Endothelial cell (in vitro differentiated cells): ENCODE measurements around the gene BANF2. TPM values are rescaled to one million over a fixed set of nuclear protein-coding genes. Genes with fewer than 3 reads are reported as not detected.
A peak's percentile ranks its signal among the peaks of the same experiment; 100 is the strongest.

Source experiments
- DNase-seq: peaks from one replicate; pipeline ENCODE4 v3.0.0; 2021; ENCODE audit warnings: low spot score
- H3K27ac Mint-ChIP-seq: one replicate; pipeline ENCODE4 v1.8.0; 2021; ENCODE audit warnings: mixed read lengths, inconsistent platforms; ENCODE audit not compliant: unreplicated experiment
- H3K27me3 Mint-ChIP-seq: one replicate; pipeline ENCODE4 v1.8.0; 2021; ENCODE audit warnings: mild to moderate bottlenecking, moderate library complexity, mixed read lengths, inconsistent platforms; ENCODE audit not compliant: unreplicated experiment
- H3K36me3 Mint-ChIP-seq: one replicate; pipeline ENCODE4 v1.8.0; 2021; ENCODE audit warnings: mild to moderate bottlenecking, low read depth, mixed read lengths, inconsistent platforms; ENCODE audit not compliant: unreplicated experiment
- H3K4me1 Mint-ChIP-seq: one replicate; pipeline ENCODE4 v1.8.0; 2021; ENCODE audit warnings: mild to moderate bottlenecking, mixed read lengths, inconsistent platforms; ENCODE audit not compliant: unreplicated experiment
- H3K4me3 Mint-ChIP-seq: one replicate; pipeline ENCODE4 v1.8.0; 2021; ENCODE audit warnings: mild to moderate bottlenecking, mixed read lengths, inconsistent platforms; ENCODE audit not compliant: unreplicated experiment
- H3K9me3 Mint-ChIP-seq: one replicate; pipeline ENCODE4 v1.8.0; 2021; ENCODE audit warnings: mixed read lengths, inconsistent platforms; ENCODE audit not compliant: unreplicated experiment
- CTCF ChIP-seq: fragments of 200-600 bp; sonication (generic); IDR thresholded peaks from one replicate; pipeline ENCODE4 v1.5.0; 2021; ENCODE audit warnings: antibody characterized with exemption; ENCODE audit not compliant: unreplicated experiment
- total RNA-seq: library from RNA; stranded (reverse); fragmentation: NEBNext Ultra II Directional; extraction: Animal tissue kit (Norgen Biotek cat#: 25700); gene quantifications from one replicate; pipeline ENCODE4 v1.2.1, GENCODE V29; 2021; ENCODE audit not compliant: unreplicated experiment

The BANF2 gene
- total RNA-seq, 1 donor from 2014 or later = not detected

DNA sequence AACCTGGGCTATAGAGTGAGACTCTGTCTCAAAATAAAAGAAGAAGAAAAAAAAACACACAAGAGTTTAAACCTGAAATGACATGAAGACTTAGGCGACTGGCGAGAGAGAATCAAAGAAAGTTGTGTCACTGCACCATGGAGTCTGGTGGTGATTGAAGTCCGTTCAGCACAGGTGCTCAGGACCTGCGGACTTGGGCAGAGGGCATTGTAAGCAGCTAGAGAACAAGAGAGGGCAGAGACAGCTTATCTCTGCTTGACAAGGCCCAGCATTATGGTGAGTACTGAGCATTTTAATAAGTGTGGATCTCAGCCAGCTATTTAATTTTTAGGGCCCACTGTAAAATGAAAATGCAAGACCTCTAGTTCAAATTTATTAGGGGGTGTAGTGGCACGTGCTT lies 31.5 kb downstream of the BANF2 start:
- H3K27me3 Mint-ChIP-seq = peaks cover 4% of the 10 kb centered on the region
- no peak for DNase-seq
- no peak overlapping the region for H3K27ac Mint-ChIP-seq

DNA sequence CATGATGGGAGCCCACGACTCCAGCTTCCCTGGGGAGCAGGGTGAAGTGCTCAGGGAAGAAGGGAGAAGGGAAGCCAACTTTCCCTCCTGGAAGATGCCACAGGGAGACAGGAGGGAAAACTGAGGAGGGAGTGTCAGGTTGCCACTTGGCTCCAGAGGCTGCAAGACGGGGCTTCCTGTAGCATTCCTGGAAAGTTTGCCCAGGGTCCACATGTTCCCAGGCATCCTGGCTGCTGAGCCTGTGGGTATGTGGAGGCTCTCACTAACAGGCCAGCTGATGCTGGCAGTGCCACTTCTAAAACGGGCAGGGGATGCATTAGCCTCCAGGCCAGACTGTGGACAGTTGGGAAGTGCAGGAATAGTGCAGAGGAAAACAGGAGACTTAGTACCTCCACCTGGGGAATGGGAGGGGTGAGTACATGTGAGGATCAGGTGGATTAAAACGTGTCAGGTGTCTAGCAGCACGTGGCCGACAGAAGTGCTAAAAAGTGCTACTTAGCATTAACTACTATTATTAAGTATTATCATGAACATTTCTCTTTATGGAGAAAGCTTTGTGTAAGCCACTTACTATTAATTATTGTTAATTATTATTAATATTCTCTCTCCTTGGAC lies 33.2 kb downstream of the BANF2 start:
- peaks cover 4% of the 10 kb centered on the region for H3K36me3 Mint-ChIP-seq
- TF ChIP-seq CTCF = no peak
- no peak for DNase-seq
- peaks cover 6% of the 10 kb centered on the region for H3K27me3 Mint-ChIP-seq
- H3K27ac Mint-ChIP-seq = no peak overlapping the region
- no peaks in the 10 kb centered on the region for H3K9me3 Mint-ChIP-seq
- peaks cover 8% of the 10 kb centered on the region for H3K4me1 Mint-ChIP-seq
- no peak overlapping the region for H3K4me3 Mint-ChIP-seq

More for the DNA sequence above, 31.5 kb downstream of the BANF2 start:
- no peaks in the 10 kb centered on the region for H3K9me3 Mint-ChIP-seq
- H3K4me1 Mint-ChIP-seq = peaks cover 8% of the 10 kb centered on the region
- H3K36me3 Mint-ChIP-seq = peaks cover under 1% of the 10 kb centered on the region
- no peak for TF ChIP-seq CTCF
- no peak overlapping the region for H3K4me3 Mint-ChIP-seq

GRCh38 chr20:17733767-17734304 lies 34.1 kb downstream of the BANF2 start:
- Mint-ChIP-seq H3K4me1 (peaks cover 8% of the 10 kb centered on the region), H3K27ac (no peak overlapping the region), H3K4me3 (no peak overlapping the region), H3K27me3 (peaks cover 6% of the 10 kb centered on the region), H3K9me3 (no peaks in the 10 kb centered on the region), H3K36me3 (peaks cover 7% of the 10 kb centered on the region)
- no peak for DNase-seq
- no peak for TF ChIP-seq CTCF

DNA sequence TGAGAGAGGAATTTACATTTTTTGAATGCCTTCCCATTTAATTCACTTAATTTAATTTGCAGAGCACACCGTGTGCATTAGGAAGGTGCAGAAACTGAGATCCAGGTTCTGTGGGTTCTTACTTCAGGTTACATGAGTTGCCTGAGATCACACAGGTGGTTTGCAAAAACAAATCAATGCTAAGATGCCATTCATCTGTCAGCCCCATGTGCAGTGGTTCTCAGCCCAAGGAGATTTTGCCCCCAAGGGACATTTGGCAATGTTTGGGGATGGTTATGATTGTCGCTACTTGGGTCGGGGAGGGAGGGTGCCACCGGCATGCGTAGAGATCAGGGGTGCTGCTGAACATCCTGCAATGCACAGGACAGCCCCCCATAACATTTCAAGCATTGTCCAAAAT lies 34.6 kb downstream of the BANF2 start:
- Mint-ChIP-seq H3K9me3 (no peaks in the 10 kb centered on the region), H3K27ac (no peak overlapping the region), H3K27me3 (peaks cover 7% of the 10 kb centered on the region), H3K36me3 (peaks cover 7% of the 10 kb centered on the region), H3K4me1 (peaks cover 8% of the 10 kb centered on the region), H3K4me3 (no peak overlapping the region)
- DNase-seq = no peak
- TF ChIP-seq CTCF = no peak

DNA sequence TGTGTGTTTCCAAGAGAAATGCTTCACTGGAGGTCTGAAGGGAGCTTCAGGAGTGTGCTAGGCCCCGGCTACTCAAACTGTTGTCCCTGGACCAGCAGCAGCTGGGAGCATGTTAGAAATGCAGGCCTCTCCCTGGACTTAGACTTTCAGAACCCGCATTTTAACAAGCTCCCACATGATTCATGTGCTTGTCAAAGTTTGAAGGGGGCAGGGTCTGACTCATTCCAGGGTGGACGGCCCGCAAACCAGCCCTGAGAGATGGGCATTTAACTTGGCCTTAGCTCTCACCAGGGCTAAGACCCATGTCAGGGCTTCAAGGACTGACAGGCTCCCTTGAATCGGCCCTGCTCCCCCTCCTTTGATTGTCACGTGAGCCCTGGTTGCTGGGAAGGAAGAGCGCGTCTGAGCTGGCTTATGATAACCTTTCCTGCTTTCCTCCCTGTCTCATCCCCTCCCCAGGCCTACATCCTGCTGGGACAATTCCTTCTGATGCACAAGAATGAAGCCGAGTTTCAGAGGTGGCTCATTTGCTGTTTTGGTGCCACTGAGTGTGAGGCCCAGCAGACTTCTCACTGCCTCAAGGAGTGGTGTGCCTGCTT lies 35.5 kb downstream of the BANF2 start:
- no peak overlapping the region for H3K4me3 Mint-ChIP-seq
- peaks cover 8% of the 10 kb centered on the region for H3K4me1 Mint-ChIP-seq
- H3K27ac Mint-ChIP-seq = peak overlapping the region; percentile 74
- peaks cover 7% of the 10 kb centered on the region for H3K36me3 Mint-ChIP-seq
- H3K9me3 Mint-ChIP-seq = no peaks in the 10 kb centered on the region
- no peak for TF ChIP-seq CTCF
- DNase-seq = no peak
- H3K27me3 Mint-ChIP-seq = peaks cover 7% of the 10 kb centered on the region
